Endothelial cell of umbilical vein (primary cell): Measurements from ENCODE around the gene MDGA2. TPM values are rescaled to one million over a fixed set of nuclear protein-coding genes. Genes with fewer than 3 reads are reported as not detected.

Source experiments
- BruUV-seq: library from RNA; stranded (reverse); fragments of 400-500 nt; replicated peaks from 2 replicates; lab custom pipeline; 2021; lab: Mats Ljungman, UMichigan
- CTCF ChIA-PET: fragments of 300-600, 350-600 bp; sonication (Branson Sonifier 250); formaldehyde crosslinking; loops from one replicate; lab custom pipeline; 2021; ENCODE audit warnings: antibody characterized with exemption, inconsistent platforms; lab: Charles Lee
- POLR2A ChIA-PET: fragments of 300-600, 350-600 bp; sonication (Branson Sonifier 250); formaldehyde crosslinking; loops from one replicate; lab custom pipeline; 2021; ENCODE audit warnings: antibody characterized with exemption, inconsistent platforms; lab: Charles Lee
- DNase-seq: peaks from one replicate; pipeline ENCODE4 v3.0.0-alpha.2; 2011; ENCODE audit warnings: low read depth, low spot score
- FAIRE-seq: peaks from 2 replicates; lab custom pipeline; 2011; peaks lifted over from hg19 to GRCh38; lab: Jason Lieb, UNC
- H2AFZ ChIP-seq: 2 replicates; pipeline ENCODE4 v1.6.0; 2012; ENCODE audit warnings: low read depth, low read length, control low read depth, inconsistent platforms
- H3K27ac ChIP-seq: 2 replicates; pipeline ENCODE4 v1.5.1; 2011; ENCODE audit warnings: low read depth, mild to moderate bottlenecking, control low read depth, low read length, moderate library complexity; ENCODE audit not compliant: insufficient read depth
- H3K27me3 ChIP-seq, 2 experiments: 2 replicates each; pipeline versions ENCODE4 v1.6.0 to v1.6.1; 2011; ENCODE audit warnings: low read length in 2 of 2, mixed read lengths in 1 of 2; ENCODE audit not compliant: control insufficient read depth in 2 of 2, insufficient read depth in 2 of 2
- H3K36me3 ChIP-seq, 2 experiments: 2 replicates in 1 of 2; 3 replicates in 1 of 2; pipeline ENCODE4 v1.5.1; 2011; ENCODE audit warnings: low read length in 2 of 2, mild to moderate bottlenecking in 1 of 2, moderate library complexity in 1 of 2; ENCODE audit not compliant: control insufficient read depth in 2 of 2, insufficient read depth in 2 of 2; ENCODE audit errors: extremely low read depth in 1 of 2
- H3K4me1 ChIP-seq: 3 replicates; pipeline ENCODE4 v1.5.1; 2011; ENCODE audit warnings: mild to moderate bottlenecking, low read length; ENCODE audit not compliant: control insufficient read depth, insufficient read depth; ENCODE audit errors: extremely low read depth
- H3K4me2 ChIP-seq: 2 replicates; pipeline ENCODE4 v1.6.1; 2011; ENCODE audit warnings: low read length, control low read depth, mixed read lengths; ENCODE audit not compliant: insufficient read depth
- H3K4me3 ChIP-seq, 3 experiments: fragments of 200-600 bp in 1 of 3; sonication (generic), shearing (Covaris generic) in 1 of 3; replicated peaks in 1 of 3; 2 replicates each; pipeline ENCODE4 v1.5.1; 2011 to 2016; ENCODE audit warnings: control low read depth in 3 of 3, low read length in 3 of 3, mild to moderate bottlenecking in 2 of 3, inconsistent platforms in 1 of 3, low read depth in 1 of 3, moderate library complexity in 1 of 3; ENCODE audit not compliant: insufficient read depth in 1 of 3
- H3K79me2 ChIP-seq: 2 replicates; pipeline ENCODE4 v1.6.0; 2012; ENCODE audit warnings: low read length, inconsistent platforms; ENCODE audit not compliant: control insufficient read depth, insufficient read depth
- H3K9ac ChIP-seq: replicated peaks from 2 replicates; pipeline ENCODE3; 2011; ENCODE audit warnings: low read length, control low read depth; ENCODE audit not compliant: insufficient read depth; ENCODE audit errors: extremely low read depth
- H3K9me1 ChIP-seq: replicated peaks from 3 replicates; pipeline ENCODE4 v1.6.0; 2011; ENCODE audit warnings: mild to moderate bottlenecking, low read length; ENCODE audit not compliant: control insufficient read depth, insufficient read depth; ENCODE audit errors: extremely low read depth
- H3K9me3 ChIP-seq: replicated peaks from 2 replicates; pipeline ENCODE4 v1.5.1; 2012; ENCODE audit warnings: low read length, inconsistent platforms; ENCODE audit not compliant: control insufficient read depth, insufficient read depth
- H4K20me1 ChIP-seq: replicated peaks from 2 replicates; pipeline ENCODE3; 2011; ENCODE audit warnings: mild to moderate bottlenecking, low read length; ENCODE audit not compliant: control insufficient read depth, insufficient read depth; ENCODE audit errors: extremely low read depth
- CTCF ChIP-seq, 2 donors: IDR thresholded peaks; 1 replicate in 1 of 2; 2 replicates in 1 of 2; pipeline ENCODE4 v1.5.1; 2011; ENCODE audit warnings: low read length in 2 of 2, mild to moderate bottlenecking in 2 of 2, moderate library complexity in 2 of 2, control low read depth in 1 of 2, inconsistent platforms in 1 of 2, low read depth in 1 of 2; ENCODE audit not compliant: insufficient read depth in 1 of 2; ENCODE audit errors: extremely low read depth in 1 of 2
- EZH2 ChIP-seq: IDR thresholded peaks from 2 replicates; pipeline ENCODE4 v1.6.1; 2012; ENCODE audit warnings: borderline replicate concordance, low read depth, mild to moderate bottlenecking, moderate library complexity, low read length, inconsistent platforms; ENCODE audit not compliant: severe bottlenecking
- FOS ChIP-seq: IDR thresholded peaks from 2 replicates; pipeline ENCODE4 v1.6.1; 2011; ENCODE audit warnings: mild to moderate bottlenecking, low read length, moderate library complexity, borderline replicate concordance; ENCODE audit not compliant: insufficient read depth
- GATA2 ChIP-seq: IDR thresholded peaks from 2 replicates; pipeline ENCODE4 v1.7.0; 2011; ENCODE audit warnings: low read depth, mild to moderate bottlenecking, moderate library complexity, mixed read lengths, low read length; ENCODE audit not compliant: insufficient read length, insufficient read depth
- JUN ChIP-seq: IDR thresholded peaks from 2 replicates; pipeline ENCODE4 v1.6.1; 2011; ENCODE audit warnings: borderline replicate concordance, low read depth; ENCODE audit not compliant: insufficient read length, insufficient read depth
- MAX ChIP-seq: IDR thresholded peaks from 2 replicates; pipeline ENCODE4 v1.6.1; 2011; ENCODE audit not compliant: insufficient read depth, insufficient read length
- MYC ChIP-seq: IDR thresholded peaks from one replicate; pipeline ENCODE4 v1.6.1; 2011; ENCODE audit warnings: mild to moderate bottlenecking, low read depth, low read length
- POLR2A ChIP-seq: IDR thresholded peaks from 2 replicates; pipeline ENCODE4 v1.6.1; 2012; ENCODE audit warnings: low read depth, mild to moderate bottlenecking, control low read depth, low read length
- POLR2AphosphoS5 ChIP-seq: IDR thresholded peaks from 2 replicates; pipeline ENCODE4 v1.6.1; 2012; ENCODE audit warnings: low read depth, mild to moderate bottlenecking, control low read depth, low read length, moderate library complexity; ENCODE audit not compliant: insufficient read depth
- dilution Hi-C: fragments of 300-500 bp; cut with MboI; formaldehyde crosslinking; loops from one replicate; pipeline ENCODE4 v1.15.0; 2019; ENCODE audit warnings: low sequenced_read_pairs; ENCODE audit not compliant: extremely low pct_ligation_motif_present
- intact Hi-C: fragments of 100-400 bp; cut with micrococcal nuclease; formaldehyde crosslinking; loops from one replicate; pipeline ENCODE4 v1.10.0; 2022
- polyA plus RNA-seq, 4 experiments: library from polyadenylated mRNA; depleted of rRNA in 3 of 4; stranded (reverse) in 3 of 4; unstranded in 1 of 4; fragments of >200 nt; gene quantifications; 2 replicates each; pipeline versions ENCODE4 v1.2.1 to v1.2.3, GENCODE V29; 2011 to 2012; ENCODE audit warnings: missing spikeins in 1 of 4
- total RNA-seq: library from RNA; stranded (reverse); gene quantifications from 2 replicates; pipeline ENCODE4 v1.2.3, GENCODE V29; 2021

MDGA2 gene
- total and polyA plus RNA-seq, 2 donors (not counting 3 experiments of a cell fraction or from before 2014, with no cell fraction given), result not detected

DNA sequence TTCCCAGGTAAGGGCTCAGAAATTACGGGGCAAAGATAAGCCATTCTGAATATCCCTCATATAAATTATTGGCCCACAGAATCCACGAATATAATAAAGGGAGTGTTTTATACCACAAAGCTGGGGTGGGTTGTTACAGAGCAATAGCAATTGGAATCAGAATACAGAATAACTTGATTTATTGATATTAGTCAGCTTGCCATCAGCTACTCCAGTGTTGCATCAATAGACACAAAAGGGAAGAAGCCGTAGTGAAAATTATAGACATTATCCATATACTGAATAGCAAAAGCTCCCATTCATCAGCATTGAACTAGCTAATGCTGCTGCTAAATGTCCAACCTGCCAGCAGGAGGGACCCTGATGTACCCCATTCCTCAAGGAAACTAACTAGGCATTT, 18.3 kb downstream of the MDGA2 start:
- ChIA-PET POLR2A (no interaction called here), CTCF (no interaction called here)
- Histone ChIP-seq H3K27ac (no peak overlapping the region), H3K27me3 (no peaks in the 10 kb centered on the region), H3K9me3 (no peaks in the 10 kb centered on the region), H2AFZ (no peak overlapping the region), H3K9ac (no peak overlapping the region), H3K79me2 (no peaks in the 10 kb centered on the region), H4K20me1 (no peaks in the 10 kb centered on the region), H3K4me1 (no peaks in the 10 kb centered on the region), H3K4me3 (no peak overlapping the region), H3K4me2 (no peak overlapping the region), H3K9me1 (no peaks in the 10 kb centered on the region), H3K36me3 (no peaks in the 10 kb centered on the region)
- intact Hi-C loops (no loop called here), dilution Hi-C loops (no loop called here)
- TF ChIP-seq GATA2 (no peak), JUN (no peak), CTCF (IDR thresholded peaks at IDR 0.05; ENCODE audit: extremely low read depth in 1 of 2, insufficient read depth in 1 of 2, low read depth in 1 of 2, low read length in 2 of 2) (no peak), MYC (no peak), POLR2A (no peak), MAX (no peak), POLR2AphosphoS5 (no peak), EZH2 (no peak), FOS (no peak)
- BruUV-seq, result no TSS peak
- DNase-seq (no peak), FAIRE-seq (no peak)
